HEK293T (cell line): ENCODE measurements around the gene CLK3.

Source experiments
- CTCF ChIA-PET: fragments of 350-600 bp; formaldehyde crosslinking; extraction: SDS; loops from one replicate; lab custom pipeline; 2021; ENCODE audit warnings: antibody characterized with exemption, inconsistent platforms; lab: Yijun Ruan, JAX
- POLR2A ChIA-PET: fragments of 350-600 bp; formaldehyde crosslinking; extraction: SDS; loops from one replicate; lab custom pipeline; 2020; ENCODE audit warnings: antibody characterized with exemption, inconsistent platforms; lab: Yijun Ruan, JAX
- DNase-seq: peaks from one replicate; pipeline ENCODE4 v3.0.0; 2012; ENCODE audit warnings: mixed read lengths; ENCODE audit errors: extremely low spot score
- ARNT ChIP-seq: fragments of 450-650 bp; IDR thresholded peaks from 2 replicates; pipeline ENCODE4 v1.6.1; 2017; ENCODE audit warnings: mild to moderate bottlenecking
- BHLHE40 ChIP-seq: fragments of 450-650 bp; IDR thresholded peaks from 2 replicates; pipeline ENCODE4 v1.6.1; 2016; ENCODE audit warnings: mild to moderate bottlenecking, moderate library complexity, borderline replicate concordance
- CTBP1 ChIP-seq: fragments of 450-650 bp; IDR thresholded peaks from 2 replicates; pipeline ENCODE4 v1.6.1; 2016; ENCODE audit warnings: borderline replicate concordance
- ELF4 ChIP-seq: fragments of 450-650 bp; IDR thresholded peaks from 2 replicates; pipeline ENCODE4 v1.6.1; 2017; ENCODE audit warnings: antibody characterized with exemption
- FOXA1 ChIP-seq: fragments of 450-650 bp; IDR thresholded peaks from 2 replicates; pipeline ENCODE4 v1.6.1; 2016; ENCODE audit warnings: mild to moderate bottlenecking
- FOXK2 ChIP-seq: fragments of 450-650 bp; IDR thresholded peaks from 2 replicates; pipeline ENCODE4 v1.6.1; 2016; ENCODE audit warnings: mild to moderate bottlenecking
- FOXM1 ChIP-seq: fragments of 450-650 bp; IDR thresholded peaks from 2 replicates; pipeline ENCODE4 v1.6.1; 2017; ENCODE audit warnings: mild to moderate bottlenecking, borderline replicate concordance
- HDGF ChIP-seq: fragments of 450-650 bp; IDR thresholded peaks from 2 replicates; pipeline ENCODE4 v1.6.1; 2017; ENCODE audit warnings: antibody characterized with exemption, borderline replicate concordance
- L3MBTL2 ChIP-seq: fragments of 450-650 bp; conservative IDR thresholded peaks from 2 replicates; pipeline ENCODE4 v1.6.1; 2016; ENCODE audit warnings: mild to moderate bottlenecking
- LEF1 ChIP-seq: fragments of 450-650 bp; IDR thresholded peaks from 2 replicates; pipeline ENCODE4 v1.6.1; 2017; ENCODE audit warnings: mild to moderate bottlenecking, borderline replicate concordance
- NFRKB ChIP-seq: fragments of 450-650 bp; IDR thresholded peaks from 2 replicates; pipeline ENCODE4 v1.6.1; 2016; ENCODE audit warnings: mild to moderate bottlenecking, moderate library complexity
- PKNOX1 ChIP-seq: fragments of 450-650 bp; IDR thresholded peaks from 2 replicates; pipeline ENCODE4 v1.6.1; 2016
- SP1 ChIP-seq: fragments of 450-650 bp; IDR thresholded peaks from 2 replicates; pipeline ENCODE4 v1.6.1; 2017
- SUZ12 ChIP-seq: fragments of 450-650 bp; IDR thresholded peaks from 2 replicates; pipeline ENCODE4 v1.6.1; 2016; ENCODE audit warnings: mild to moderate bottlenecking
- TARDBP ChIP-seq: fragments of 450-650 bp; IDR thresholded peaks from 2 replicates; pipeline ENCODE4 v1.6.1; 2016
- ZNF384 ChIP-seq: fragments of 450-650 bp; IDR thresholded peaks from 2 replicates; pipeline ENCODE4 v1.6.1; 2016

CLK3 gene

GRCh38 chr15:74604983-74605794 lies 10.4 kb upstream of the CLK3 start:
- TF ChIP-seq NFRKB (no peak), FOXK2 (no peak), BHLHE40 (no peak), CTBP1 (no peak), LEF1 (no peak), HDGF (no peak), ZNF384 (no peak), ELF4 (no peak), PKNOX1 (no peak), FOXA1 (no peak), ARNT (no peak), SP1 (no peak), FOXM1 (no peak), TARDBP (no peak), SUZ12 (no peak), L3MBTL2 (no peak)
- DNase-seq, result no peak
- POLR2A ChIA-PET, result interaction anchor here (1.4 to 2.2 kb wide), 2 partner anchors 10 kb away, joined by 3 to 5 read pairs; partner anchors contain the start of gene CLK3
- CTCF ChIA-PET, result no interaction called here

DNA sequence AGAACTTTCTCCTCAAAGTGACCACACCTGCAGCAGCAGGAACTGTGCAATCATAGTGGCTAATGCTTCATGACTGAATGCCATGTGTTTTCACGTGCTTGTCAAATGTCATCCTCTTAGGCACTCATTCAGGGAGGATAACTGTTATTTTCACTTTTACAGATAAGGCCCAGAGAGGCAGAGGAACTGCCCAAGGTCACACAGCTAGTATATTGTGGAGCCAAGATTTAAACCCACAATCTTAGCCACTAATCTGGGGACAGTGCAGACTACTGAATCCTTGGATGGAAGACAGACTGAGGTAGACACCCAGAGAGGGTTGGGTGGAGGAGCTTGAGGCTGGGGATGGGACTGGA lies 9.9 kb upstream of the CLK3 start:
- TF ChIP-seq FOXM1 (no peak), ARNT (no peak), SP1 (no peak), FOXK2 (no peak), FOXA1 (no peak), SUZ12 (no peak), ZNF384 (no peak), CTBP1 (no peak), HDGF (no peak), TARDBP (no peak), LEF1 (no peak), L3MBTL2 (no peak), NFRKB (no peak), PKNOX1 (no peak), BHLHE40 (no peak), ELF4 (no peak)
- ChIA-PET CTCF (no interaction called here), POLR2A (interaction anchor here (1.4 kb wide), 1 partner anchor 10 kb away, joined by 3 read pairs; the partner anchor contains the start of gene CLK3)
- DNase-seq, result no peak

GRCh38 chr15:74608786-74609185 lies 6.8 kb upstream of the CLK3 start:
- ChIA-PET CTCF (no interaction called here), POLR2A (interaction anchor here (1.1 to 2.1 kb wide), 2 partner anchors 11 to 68 kb away, joined by 3 to 11 read pairs; partner anchors contain the start of gene ARID3B)
- no peak for TF ChIP-seq CTBP1
- TF ChIP-seq NFRKB, result no peak
- no peak for TF ChIP-seq ARNT
- TF ChIP-seq PKNOX1, result no peak
- TF ChIP-seq ELF4, result no peak
- TF ChIP-seq SP1, result no peak
- no peak for TF ChIP-seq FOXM1
- no peak for TF ChIP-seq FOXA1
- TF ChIP-seq LEF1, result no peak
- DNase-seq, result no peak

- TF ChIP-seq L3MBTL2 (no peak), FOXK2 (no peak), CTBP1 (no peak), BHLHE40 (no peak), ARNT (no peak), SP1 (no peak), ZNF384 (no peak), ELF4 (no peak), FOXA1 (no peak), LEF1 (no peak), FOXM1 (no peak), HDGF (no peak)
- ChIA-PET POLR2A (interaction anchor here (1.1 to 2.2 kb wide), 3 partner anchors 12 to 149 kb away, joined by 3 to 11 read pairs (median 6); partner anchors contain the start of genes ARID3B and UBL7), CTCF (interaction anchor here (0.6 kb wide), 1 partner anchor 76 kb away, joined by 3 read pairs; no protein-coding TSS in a partner anchor)
- DNase-seq, result no peak
These were observed 5.7 kb upstream of the CLK3 start for GRCh38 chr15:74609938-74610301.

DNA sequence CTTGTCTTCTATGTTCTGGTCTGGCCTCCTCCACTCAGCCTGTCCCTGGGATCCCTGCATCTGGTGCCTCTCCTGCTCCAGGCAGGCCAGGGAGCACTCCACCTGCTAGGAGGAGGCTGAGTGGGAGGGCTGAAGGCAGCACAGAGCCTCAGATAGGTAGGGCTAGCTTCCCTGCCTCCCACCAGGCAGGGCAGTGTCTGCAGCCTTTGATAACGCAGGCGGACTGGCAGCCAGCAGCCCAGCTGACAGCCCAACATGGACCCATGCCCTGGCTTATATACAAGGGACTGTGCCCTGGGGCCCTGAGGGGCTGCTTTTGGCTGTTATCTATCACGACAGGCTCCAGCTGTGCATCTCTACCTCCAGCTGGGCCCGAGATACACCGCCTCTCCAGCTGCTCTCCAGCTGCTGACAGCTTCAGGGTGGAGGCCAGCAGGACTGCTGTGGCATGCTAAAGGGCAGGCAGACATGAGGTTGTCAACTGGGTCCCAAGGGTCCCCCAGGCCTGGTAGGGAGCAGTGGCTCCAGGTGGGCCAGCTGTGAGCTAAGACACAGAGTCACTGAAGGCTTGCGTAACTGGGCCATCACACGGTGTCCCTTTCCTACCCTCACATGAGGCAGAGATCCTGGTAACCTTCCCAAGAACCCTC lies 5.2 kb upstream of the CLK3 start:
- POLR2A ChIA-PET, result interaction anchor here (1.3 to 2.2 kb wide), 4 partner anchors 9 to 150 kb away, joined by 3 to 11 read pairs (median 4); partner anchors contain the start of genes ARID3B and UBL7
- no peak for TF ChIP-seq BHLHE40
- no peak for TF ChIP-seq SP1
- CTCF ChIA-PET, result interaction anchor here (0.6 to 1.4 kb wide), 2 partner anchors 11 to 76 kb away, joined by 3 read pairs; no protein-coding TSS in a partner anchor
- no peak for DNase-seq
